GM19438 (cell line): ENCODE results near the gene CPSF7.
"Not testable (repeated sequence)": the region's sequence is repeated elsewhere in the genome, so short reads cannot be mapped to it uniquely, and the experiment has no call there.

Experiments
- ATAC-seq: cut with Tn5 transposase; IDR thresholded peaks from one replicate; pipeline ENCODE4 v1.9.1; 2021; ENCODE audit warnings: low read depth; ENCODE audit not compliant: unreplicated experiment

CPSF7 gene

GRCh38 chr11:61445516-61445915 is 15.7 kb upstream of the CPSF7 start:
- no peak for ATAC-seq

- ATAC-seq: no peak
These were observed 12.8 kb upstream of the CPSF7 start for GRCh38 chr11:61442616-61443015.

GRCh38 chr11:61439615-61440014 is 9.8 kb upstream of the CPSF7 start:
- ATAC-seq: no peak

GRCh38 chr11:61437496-61437895 is 7.7 kb upstream of the CPSF7 start:
- ATAC-seq: no peak

GRCh38 chr11:61430839-61431238 is 1.1 kb upstream of the CPSF7 start:
- not testable (repeated sequence) for ATAC-seq

- peak; percentile 57 for ATAC-seq
These were observed 457 bp downstream of the CPSF7 start for GRCh38 chr11:61429346-61429690.

- no peak for ATAC-seq
These were observed 4.2 kb downstream of the CPSF7 start for GRCh38 chr11:61425367-61426131.

- ATAC-seq: no peak
These were observed 7.5 kb downstream of the CPSF7 start for GRCh38 chr11:61422226-61422625.

- no peak for ATAC-seq
These were observed 11.6 kb downstream of the CPSF7 start for GRCh38 chr11:61418136-61418535.

- no peak for ATAC-seq
These were observed 12.1 kb downstream of the CPSF7 start for GRCh38 chr11:61417670-61418069.

- no peak for ATAC-seq
These were observed 12.8 kb downstream of the CPSF7 start for GRCh38 chr11:61416941-61417340.

GRCh38 chr11:61415381-61415780 is 14.4 kb downstream of the CPSF7 start:
- no peak for ATAC-seq

GRCh38 chr11:61414547-61414946 is 15.2 kb downstream of the CPSF7 start:
- ATAC-seq: no peak

- ATAC-seq: no peak
These were observed 16.3 kb downstream of the CPSF7 start for GRCh38 chr11:61413496-61413895.

GRCh38 chr11:61411589-61411988 is 18.2 kb downstream of the CPSF7 start:
- ATAC-seq: no peak

- ATAC-seq: no peak
These were observed 22.6 kb downstream of the CPSF7 start for GRCh38 chr11:61406991-61407728.

GRCh38 chr11:61406067-61406466 is 23.7 kb downstream of the CPSF7 start:
- no peak for ATAC-seq

GRCh38 chr11:61404641-61405040 is 25.1 kb downstream of the CPSF7 start:
- ATAC-seq: no peak

GRCh38 chr11:61404103-61404502 is 25.7 kb downstream of the CPSF7 start:
- ATAC-seq: no peak

- no peak for ATAC-seq
These were observed 26.1 kb downstream of the CPSF7 start for GRCh38 chr11:61403658-61404057.

- no peak for ATAC-seq
These were observed 28.2 kb downstream of the CPSF7 start for GRCh38 chr11:61401573-61401972.

- ATAC-seq: no peak
These were observed 28.6 kb downstream of the CPSF7 start for GRCh38 chr11:61401173-61401572.
